K562 (cell line): ENCODE measurements around the gene INCENP. TPM values are rescaled to one million over a fixed set of nuclear protein-coding genes. Genes with fewer than 3 reads are reported as not detected.

Experiments
- BHLHE40 ChIP-seq: IDR thresholded peaks from 2 replicates; pipeline ENCODE4 v1.6.1; 2011; ENCODE audit warnings: low read length, improper control_type of control experiment
- CBFA2T3 ChIP-seq: fragments of 450-650 bp; IDR thresholded peaks from 2 replicates; pipeline ENCODE4 v1.6.1; 2017
- ERF ChIP-seq: fragments of 450-650 bp; formaldehyde crosslinking; IDR thresholded peaks from 2 replicates; pipeline ENCODE4 v1.4.0; 2020; ENCODE audit warnings: mild to moderate bottlenecking, mixed read lengths
- KAT2B ChIP-seq: IDR thresholded peaks from one replicate; pipeline ENCODE4 v1.6.1; 2012; ENCODE audit warnings: low read depth, mild to moderate bottlenecking, control low read depth, inconsistent platforms, low read length, moderate library complexity
- MCM3 ChIP-seq: fragments of 450-650 bp; IDR thresholded peaks from 2 replicates; pipeline ENCODE4 v1.6.1; 2016
- TEAD4 ChIP-seq, 2 experiments: sonication (generic) in 1 of 2; formaldehyde crosslinking in 1 of 2; IDR thresholded peaks; 2 replicates each; pipeline versions ENCODE4 v1.6.1 to v1.8.0; 2012 to 2022; ENCODE audit warnings: borderline replicate concordance in 1 of 2, inconsistent platforms in 1 of 2, low read length in 1 of 2, mild to moderate bottlenecking in 1 of 2, missing genetic modification reagents in 1 of 2
- ZFPM2 ChIP-seq: fragments of 250-450 bp; sonication (Bioruptor Pico); IDR thresholded peaks from 2 replicates; pipeline ENCODE4 v1.5.1; 2022; ENCODE audit warnings: mild to moderate bottlenecking
- ZNF384 ChIP-seq: IDR thresholded peaks from 2 replicates; pipeline ENCODE4 v1.6.1; 2012; ENCODE audit warnings: low read depth, low read length, improper control_type of control experiment
- ZNF561 ChIP-seq: fragments of 450-650 bp; formaldehyde crosslinking; conservative IDR thresholded peaks from 2 replicates; pipeline ENCODE4 v1.4.0; 2020; ENCODE audit warnings: mild to moderate bottlenecking, moderate library complexity
- polyA plus RNA-seq, 8 experiments: library from polyadenylated mRNA; depleted of rRNA in 4 of 8; stranded (reverse) in 5 of 8; unstranded in 3 of 8; fragments of >200 nt; fragmentation: Nextera tagmentation in 2 of 8; fragmentation: Illumina TruSeq in 1 of 8; extraction: Ambion mirVana in 2 of 8; extraction: Trizol in 1 of 8; gene quantifications; 2 replicates each; pipeline versions ENCODE4 v1.2.1 to v1.2.3, GENCODE V29; 2011 to 2014; ENCODE audit warnings: inconsistent platforms in 1 of 8, missing spikeins in 1 of 8
- total RNA-seq, 7 experiments: library from RNA; depleted of rRNA in 6 of 7; stranded (reverse); fragments of >200 nt in 6 of 7; fragmentation: Illumina TruSeq in 2 of 7; extraction: Trizol in 2 of 7; gene quantifications; 2 replicates each; pipeline versions ENCODE4 v1.2.1 to v1.2.3, GENCODE V29; 2011 to 2021; ENCODE audit warnings: low replicate concordance in 1 of 7
- TF ChIP-seq, protein P1 (sequence below): fragments of 250-450 bp; sonication (Bioruptor Pico); IDR thresholded peaks from 2 replicates; pipeline ENCODE4 v1.5.0; 2021
- TF ChIP-seq, protein P2 (sequence below): fragments of 200-600 bp; sonication (generic); IDR thresholded peaks from one replicate; pipeline ENCODE4 v1.6.1; 2012; ENCODE audit warnings: mild to moderate bottlenecking, low read depth, low read length, inconsistent platforms
- TF ChIP-seq, protein P3 (sequence below): fragments of 450-650 bp; IDR thresholded peaks from 2 replicates; pipeline ENCODE4 v1.6.1; 2016

Gene INCENP
- total and polyA plus RNA-seq, 9 of the 15 experiments (the other 6 are each of a cell fraction or from before 2014, with no cell fraction given), result 1.1 to 97.9 (median 28.2) TPM

DNA sequence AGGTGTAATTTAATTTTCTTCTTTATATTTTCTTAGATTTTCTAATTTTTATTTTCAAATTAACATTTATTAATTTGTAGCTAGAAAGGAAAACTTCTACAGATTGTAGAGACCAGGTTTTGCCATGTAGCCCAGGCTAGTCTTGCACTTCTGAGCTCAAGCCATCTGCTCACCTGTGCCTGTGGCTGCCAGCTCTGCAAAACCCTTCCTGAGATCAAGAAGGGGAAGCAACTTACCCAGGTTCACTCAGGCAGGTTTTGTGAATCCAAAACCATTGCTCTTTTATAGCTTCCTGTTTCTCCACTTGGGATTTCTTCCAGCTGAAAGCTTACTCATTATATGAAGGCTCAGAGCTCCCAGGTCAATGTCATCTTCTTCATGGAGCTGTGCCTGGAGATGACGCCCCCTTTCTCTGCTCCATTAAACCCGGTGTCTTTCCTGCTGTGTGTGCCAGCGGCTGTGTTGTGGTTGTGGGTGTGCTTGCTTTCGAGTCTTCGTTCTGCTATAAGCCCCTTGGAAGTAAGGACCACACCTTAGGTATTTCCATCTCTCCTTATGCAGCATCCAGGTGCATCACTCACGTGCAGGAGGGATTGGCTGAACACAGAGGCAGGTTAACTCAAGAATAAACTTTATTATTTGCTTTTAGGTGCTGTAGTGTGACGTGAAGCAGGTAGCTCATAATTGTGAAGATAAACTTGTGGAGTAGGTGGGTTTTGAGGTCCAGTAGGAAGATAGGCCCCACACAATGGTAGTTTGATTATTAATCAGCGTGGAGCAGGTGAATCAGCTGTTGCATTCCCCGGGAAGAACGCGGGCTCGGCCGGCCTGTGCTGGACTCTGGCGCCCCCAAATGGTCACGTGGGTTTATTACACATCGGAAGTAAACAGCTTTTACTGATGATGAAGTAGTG is 42.2 kb upstream of the INCENP start (continued):
- no peak for TF ChIP-seq KAT2B
- no peak for TF ChIP-seq ZFPM2 (CRISPR knock-in tag)
- no peak for TF ChIP-seq ZNF384
- TF ChIP-seq MCM3, result no peak
- TF ChIP-seq ZNF561, result no peak
- TF ChIP-seq ERF (CRISPR knock-in tag), result 0 out of 2 replicates have a peak, but pooled peaks have one; percentile 12
- TF ChIP-seq, protein P1, sequence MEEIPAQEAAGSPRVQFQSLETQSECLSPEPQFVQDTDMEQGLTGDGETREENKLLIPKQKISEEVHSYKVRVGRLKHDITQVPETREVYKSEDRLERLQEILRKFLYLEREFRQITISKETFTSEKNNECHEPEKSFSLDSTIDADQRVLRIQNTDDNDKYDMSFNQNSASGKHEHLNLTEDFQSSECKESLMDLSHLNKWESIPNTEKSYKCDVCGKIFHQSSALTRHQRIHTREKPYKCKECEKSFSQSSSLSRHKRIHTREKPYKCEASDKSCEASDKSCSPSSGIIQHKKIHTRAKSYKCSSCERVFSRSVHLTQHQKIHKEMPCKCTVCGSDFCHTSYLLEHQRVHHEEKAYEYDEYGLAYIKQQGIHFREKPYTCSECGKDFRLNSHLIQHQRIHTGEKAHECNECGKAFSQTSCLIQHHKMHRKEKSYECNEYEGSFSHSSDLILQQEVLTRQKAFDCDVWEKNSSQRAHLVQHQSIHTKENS (CRISPR knock-in tag), result no peak
- TF ChIP-seq BHLHE40, result peak; percentile 57
- no peak for TF ChIP-seq TEAD4 (IDR thresholded peaks at IDR 0.05; ENCODE audit: low read length)
- TF ChIP-seq TEAD4 (CRISPR knock-in tag; IDR thresholded peaks at IDR 0.05; ENCODE audit: borderline replicate concordance), result no peak
- TF ChIP-seq, protein P2, sequence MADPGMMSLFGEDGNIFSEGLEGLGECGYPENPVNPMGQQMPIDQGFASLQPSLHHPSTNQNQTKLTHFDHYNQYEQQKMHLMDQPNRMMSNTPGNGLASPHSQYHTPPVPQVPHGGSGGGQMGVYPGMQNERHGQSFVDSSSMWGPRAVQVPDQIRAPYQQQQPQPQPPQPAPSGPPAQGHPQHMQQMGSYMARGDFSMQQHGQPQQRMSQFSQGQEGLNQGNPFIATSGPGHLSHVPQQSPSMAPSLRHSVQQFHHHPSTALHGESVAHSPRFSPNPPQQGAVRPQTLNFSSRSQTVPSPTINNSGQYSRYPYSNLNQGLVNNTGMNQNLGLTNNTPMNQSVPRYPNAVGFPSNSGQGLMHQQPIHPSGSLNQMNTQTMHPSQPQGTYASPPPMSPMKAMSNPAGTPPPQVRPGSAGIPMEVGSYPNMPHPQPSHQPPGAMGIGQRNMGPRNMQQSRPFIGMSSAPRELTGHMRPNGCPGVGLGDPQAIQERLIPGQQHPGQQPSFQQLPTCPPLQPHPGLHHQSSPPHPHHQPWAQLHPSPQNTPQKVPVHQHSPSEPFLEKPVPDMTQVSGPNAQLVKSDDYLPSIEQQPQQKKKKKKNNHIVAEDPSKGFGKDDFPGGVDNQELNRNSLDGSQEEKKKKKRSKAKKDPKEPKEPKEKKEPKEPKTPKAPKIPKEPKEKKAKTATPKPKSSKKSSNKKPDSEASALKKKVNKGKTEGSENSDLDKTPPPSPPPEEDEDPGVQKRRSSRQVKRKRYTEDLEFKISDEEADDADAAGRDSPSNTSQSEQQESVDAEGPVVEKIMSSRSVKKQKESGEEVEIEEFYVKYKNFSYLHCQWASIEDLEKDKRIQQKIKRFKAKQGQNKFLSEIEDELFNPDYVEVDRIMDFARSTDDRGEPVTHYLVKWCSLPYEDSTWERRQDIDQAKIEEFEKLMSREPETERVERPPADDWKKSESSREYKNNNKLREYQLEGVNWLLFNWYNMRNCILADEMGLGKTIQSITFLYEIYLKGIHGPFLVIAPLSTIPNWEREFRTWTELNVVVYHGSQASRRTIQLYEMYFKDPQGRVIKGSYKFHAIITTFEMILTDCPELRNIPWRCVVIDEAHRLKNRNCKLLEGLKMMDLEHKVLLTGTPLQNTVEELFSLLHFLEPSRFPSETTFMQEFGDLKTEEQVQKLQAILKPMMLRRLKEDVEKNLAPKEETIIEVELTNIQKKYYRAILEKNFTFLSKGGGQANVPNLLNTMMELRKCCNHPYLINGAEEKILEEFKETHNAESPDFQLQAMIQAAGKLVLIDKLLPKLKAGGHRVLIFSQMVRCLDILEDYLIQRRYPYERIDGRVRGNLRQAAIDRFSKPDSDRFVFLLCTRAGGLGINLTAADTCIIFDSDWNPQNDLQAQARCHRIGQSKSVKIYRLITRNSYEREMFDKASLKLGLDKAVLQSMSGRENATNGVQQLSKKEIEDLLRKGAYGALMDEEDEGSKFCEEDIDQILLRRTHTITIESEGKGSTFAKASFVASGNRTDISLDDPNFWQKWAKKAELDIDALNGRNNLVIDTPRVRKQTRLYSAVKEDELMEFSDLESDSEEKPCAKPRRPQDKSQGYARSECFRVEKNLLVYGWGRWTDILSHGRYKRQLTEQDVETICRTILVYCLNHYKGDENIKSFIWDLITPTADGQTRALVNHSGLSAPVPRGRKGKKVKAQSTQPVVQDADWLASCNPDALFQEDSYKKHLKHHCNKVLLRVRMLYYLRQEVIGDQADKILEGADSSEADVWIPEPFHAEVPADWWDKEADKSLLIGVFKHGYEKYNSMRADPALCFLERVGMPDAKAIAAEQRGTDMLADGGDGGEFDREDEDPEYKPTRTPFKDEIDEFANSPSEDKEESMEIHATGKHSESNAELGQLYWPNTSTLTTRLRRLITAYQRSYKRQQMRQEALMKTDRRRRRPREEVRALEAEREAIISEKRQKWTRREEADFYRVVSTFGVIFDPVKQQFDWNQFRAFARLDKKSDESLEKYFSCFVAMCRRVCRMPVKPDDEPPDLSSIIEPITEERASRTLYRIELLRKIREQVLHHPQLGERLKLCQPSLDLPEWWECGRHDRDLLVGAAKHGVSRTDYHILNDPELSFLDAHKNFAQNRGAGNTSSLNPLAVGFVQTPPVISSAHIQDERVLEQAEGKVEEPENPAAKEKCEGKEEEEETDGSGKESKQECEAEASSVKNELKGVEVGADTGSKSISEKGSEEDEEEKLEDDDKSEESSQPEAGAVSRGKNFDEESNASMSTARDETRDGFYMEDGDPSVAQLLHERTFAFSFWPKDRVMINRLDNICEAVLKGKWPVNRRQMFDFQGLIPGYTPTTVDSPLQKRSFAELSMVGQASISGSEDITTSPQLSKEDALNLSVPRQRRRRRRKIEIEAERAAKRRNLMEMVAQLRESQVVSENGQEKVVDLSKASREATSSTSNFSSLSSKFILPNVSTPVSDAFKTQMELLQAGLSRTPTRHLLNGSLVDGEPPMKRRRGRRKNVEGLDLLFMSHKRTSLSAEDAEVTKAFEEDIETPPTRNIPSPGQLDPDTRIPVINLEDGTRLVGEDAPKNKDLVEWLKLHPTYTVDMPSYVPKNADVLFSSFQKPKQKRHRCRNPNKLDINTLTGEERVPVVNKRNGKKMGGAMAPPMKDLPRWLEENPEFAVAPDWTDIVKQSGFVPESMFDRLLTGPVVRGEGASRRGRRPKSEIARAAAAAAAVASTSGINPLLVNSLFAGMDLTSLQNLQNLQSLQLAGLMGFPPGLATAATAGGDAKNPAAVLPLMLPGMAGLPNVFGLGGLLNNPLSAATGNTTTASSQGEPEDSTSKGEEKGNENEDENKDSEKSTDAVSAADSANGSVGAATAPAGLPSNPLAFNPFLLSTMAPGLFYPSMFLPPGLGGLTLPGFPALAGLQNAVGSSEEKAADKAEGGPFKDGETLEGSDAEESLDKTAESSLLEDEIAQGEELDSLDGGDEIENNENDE, result no peak
- TF ChIP-seq, protein P3, sequence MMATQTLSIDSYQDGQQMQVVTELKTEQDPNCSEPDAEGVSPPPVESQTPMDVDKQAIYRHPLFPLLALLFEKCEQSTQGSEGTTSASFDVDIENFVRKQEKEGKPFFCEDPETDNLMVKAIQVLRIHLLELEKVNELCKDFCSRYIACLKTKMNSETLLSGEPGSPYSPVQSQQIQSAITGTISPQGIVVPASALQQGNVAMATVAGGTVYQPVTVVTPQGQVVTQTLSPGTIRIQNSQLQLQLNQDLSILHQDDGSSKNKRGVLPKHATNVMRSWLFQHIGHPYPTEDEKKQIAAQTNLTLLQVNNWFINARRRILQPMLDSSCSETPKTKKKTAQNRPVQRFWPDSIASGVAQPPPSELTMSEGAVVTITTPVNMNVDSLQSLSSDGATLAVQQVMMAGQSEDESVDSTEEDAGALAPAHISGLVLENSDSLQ, result no peak
- 0 out of 2 replicates have a peak, but pooled peaks have one; percentile 13 for TF ChIP-seq CBFA2T3
